RWPE2 (cell line): ENCODE measurements around the gene PHRF1.

ENCODE experiments used
- ATAC-seq: fragments of 200-7000 bp; cut with Tn5 transposase; 3 replicates; pipeline ENCODE4 v1.9.1; 2021; ENCODE audit warnings: low read depth
- DNase-seq: peaks from one replicate; pipeline ENCODE4 v3.0.0-alpha.2; 2020; ENCODE audit warnings: low spot score
- H3K27ac ChIP-seq: fragments of 450-650 bp; 2 replicates; pipeline ENCODE4 v1.5.1; 2017; ENCODE audit warnings: mild to moderate bottlenecking; ENCODE audit not compliant: poor library complexity, severe bottlenecking
- H3K27me3 ChIP-seq: fragments of 250-450 bp; sonication (Bioruptor Pico); 2 replicates; pipeline ENCODE4 v1.5.1; 2021; ENCODE audit warnings: mild to moderate bottlenecking, moderate library complexity; ENCODE audit not compliant: insufficient read depth, poor library complexity, severe bottlenecking
- H3K36me3 ChIP-seq: fragments of 250-450 bp; sonication (Bioruptor Pico); 2 replicates; pipeline ENCODE4 v1.5.1; 2020; ENCODE audit warnings: low read depth, mild to moderate bottlenecking, moderate library complexity
- H3K4me1 ChIP-seq: fragments of 250-450 bp; sonication (Bioruptor Pico); 2 replicates; pipeline ENCODE4 v1.5.1; 2021; ENCODE audit warnings: mild to moderate bottlenecking, moderate library complexity; ENCODE audit not compliant: insufficient read depth, poor library complexity, severe bottlenecking
- H3K4me3 ChIP-seq: fragments of 250-450 bp; sonication (Bioruptor Pico); 2 replicates; pipeline ENCODE4 v1.5.1; 2021; ENCODE audit warnings: mild to moderate bottlenecking, moderate library complexity; ENCODE audit not compliant: severe bottlenecking
- H3K9me3 ChIP-seq: fragments of 250-450 bp; sonication (Bioruptor Pico); 2 replicates; pipeline ENCODE4 v1.5.1; 2021; ENCODE audit warnings: mild to moderate bottlenecking, moderate library complexity; ENCODE audit not compliant: severe bottlenecking
- CTCF ChIP-seq: fragments of 450-650 bp; IDR thresholded peaks from one replicate; pipeline ENCODE4 v1.5.1; 2017; ENCODE audit warnings: mild to moderate bottlenecking, moderate library complexity; ENCODE audit not compliant: poor library complexity, severe bottlenecking

The PHRF1 gene

GRCh38 chr11:660281-660680, 84.0 kb downstream of the PHRF1 start:
- H3K36me3 ChIP-seq, result peaks cover 46% of the 10 kb centered on the region

GRCh38 chr11:660681-661444, 84.6 kb downstream of the PHRF1 start:
- ATAC-seq (no peak), DNase-seq (no peak)
- Histone ChIP-seq H3K4me3 (no peak overlapping the region), H3K27ac (no peak overlapping the region), H3K27me3 (no peaks in the 10 kb centered on the region), H3K9me3 (no peaks in the 10 kb centered on the region), H3K36me3 (peaks cover 52% of the 10 kb centered on the region), H3K4me1 (no peaks in the 10 kb centered on the region)
- TF ChIP-seq CTCF, result no peak

More at GRCh38 chr11:660281-660680, 84.0 kb downstream of the PHRF1 start:
- Histone ChIP-seq H3K27ac (no peak overlapping the region), H3K9me3 (no peaks in the 10 kb centered on the region), H3K27me3 (no peaks in the 10 kb centered on the region), H3K4me3 (no peak overlapping the region), H3K4me1 (no peaks in the 10 kb centered on the region)
- ATAC-seq (no peak), DNase-seq (no peak)
- TF ChIP-seq CTCF, result no peak
